ENCODE data around the gene ZNF808. TPM values are rescaled to one million over a fixed set of nuclear protein-coding genes. Genes with fewer than 3 reads are reported as not detected.
"Not testable (repeated sequence)": the region's sequence is repeated elsewhere in the genome, so short reads cannot be mapped to it uniquely, and the experiment has no call there.

Gene ZNF808
- total RNA-seq, result 9.0 TPM

- DNase-seq (ENCODE audit: low spot score in 2 of 2), result peak; percentile 83 to 98
- Histone ChIP-seq H3K27me3 (no peaks in the 10 kb centered on the region), H3K4me1 (peaks cover 0 to 2% of the 10 kb centered on the region in 2 donors), H3K9me3 (peaks cover 0 to 4% of the 10 kb centered on the region in 2 donors), H3K27ac (peak within 1 kb of the TSS; percentile 92 to 93), H3K4me3 (peak within 1 kb of the TSS; percentile 74 to 86), H3K36me3 (no peaks in the 10 kb centered on the region)
- peak; percentile 65 to 82 (median 71) for TF ChIP-seq CTCF (IDR thresholded peaks at IDR 0.05)
- intact Hi-C loops (cut with DNase I), result loop anchor here (1.0 to 5.0 kb wide), 9 partner anchors 8 to 1340 kb away; partner anchors contain the start of genes MYADM, ZNF578, ZNF701 and ZNF83
Measured at GRCh38 chr19:52527134-52527955, at the start of gene ZNF808. ZNF808 (plus strand) TSS chr19:52527668; CDS start chr19:52543285, 15,617 bp downstream.

- DNase-seq (ENCODE audit: low spot score in 2 of 2); H3K36me3 ChIP-seq; H3K27ac ChIP-seq; H3K4me1 ChIP-seq; H3K4me3 ChIP-seq; H3K27me3 ChIP-seq; intact Hi-C loops (cut with DNase I): not testable (repeated sequence)
- peaks cover 56 to 91% of the 10 kb centered on the region in 2 donors for H3K9me3 ChIP-seq
Measured at GRCh38 chr19:52484111-52484743, 43.2 kb upstream of the ZNF808 start.

- H3K27me3 ChIP-seq; H3K36me3 ChIP-seq; H3K4me3 ChIP-seq; H3K4me1 ChIP-seq; intact Hi-C loops (cut with DNase I); H3K27ac ChIP-seq; DNase-seq (ENCODE audit: low spot score in 2 of 2): not testable (repeated sequence)
- peaks cover 52 to 90% of the 10 kb centered on the region in 2 donors for H3K9me3 ChIP-seq
Measured at GRCh38 chr19:52485064-52485463, 42.4 kb upstream of the ZNF808 start.

- intact Hi-C loops (cut with DNase I); H3K27ac ChIP-seq; H3K36me3 ChIP-seq; H3K4me1 ChIP-seq; H3K27me3 ChIP-seq; DNase-seq (ENCODE audit: low spot score in 2 of 2); H3K4me3 ChIP-seq: not testable (repeated sequence)
- H3K9me3 ChIP-seq, result peaks cover 45 to 90% of the 10 kb centered on the region in 2 donors
Measured at GRCh38 chr19:52485561-52486240, 41.8 kb upstream of the ZNF808 start.

GRCh38 chr19:52492201-52492993 lies 35.1 kb upstream of the ZNF808 start:
- no peaks in the 10 kb centered on the region for H3K36me3 ChIP-seq
- peak overlapping the region; percentile 5 to 65 for H3K4me3 ChIP-seq
- TF ChIP-seq CTCF (IDR thresholded peaks at IDR 0.05), result no peak
- H3K27me3 ChIP-seq, result no peaks in the 10 kb centered on the region
- peaks cover 25 to 73% of the 10 kb centered on the region in 2 donors for H3K9me3 ChIP-seq
- no peaks in the 10 kb centered on the region for H3K4me1 ChIP-seq
- DNase-seq (ENCODE audit: low spot score in 2 of 2), result no peak
- intact Hi-C loops (cut with DNase I), result no loop called here
- peak overlapping the region; percentile 11 to 26 for H3K27ac ChIP-seq

- peak overlapping the region; percentile 11 to 26 for H3K27ac ChIP-seq
- DNase-seq (ENCODE audit: low spot score in 2 of 2), result no peak
- no peaks in the 10 kb centered on the region for H3K27me3 ChIP-seq
- H3K36me3 ChIP-seq, result no peaks in the 10 kb centered on the region
- TF ChIP-seq CTCF (IDR thresholded peaks at IDR 0.05), result peak in 2 of 3 experiments; percentile 24 to 35
- intact Hi-C loops (cut with DNase I), result no loop called here
- H3K9me3 ChIP-seq, result peaks cover 19 to 73% of the 10 kb centered on the region in 2 donors
- H3K4me1 ChIP-seq, result no peaks in the 10 kb centered on the region
- H3K4me3 ChIP-seq, result peak overlapping the region; percentile 5 to 65
Measured at GRCh38 chr19:52492994-52493470, 34.4 kb upstream of the ZNF808 start.
